Pancreas (tissue), 10 donors: Measurements from ENCODE around the gene NCK2. TPM values are rescaled to one million over a fixed set of nuclear protein-coding genes. Genes with fewer than 3 reads are reported as not detected.

Experiments
- ATAC-seq, 4 donors: fragments of 200-7000 bp; cut with Tn5 transposase; one replicate each; pipeline versions ENCODE4 v1.8.0 to v1.9.1; 2020; ENCODE audit warnings: mild to moderate bottlenecking in 4 of 4, moderate library complexity in 4 of 4
- DNase-seq, 6 donors: peaks; one replicate each; pipeline ENCODE4 v3.0.0-alpha.2; 2020
- FAIRE-seq: peaks from 2 replicates; lab custom pipeline; 2012; peaks lifted over from hg19 to GRCh38; lab: Jason Lieb, UNC
- H3K27ac ChIP-seq, 4 donors: fragments of 200-600 bp; sonication (generic); 1 replicate in 3 of 4; 2 replicates in 1 of 4; pipeline versions ENCODE4 v1.5.0 to v1.8.0; 2020
- H3K27me3 ChIP-seq, 4 donors: fragments of 200-600 bp; one replicate each; pipeline ENCODE4 v1.8.0; 2021
- H3K36me3 ChIP-seq, 3 donors: fragments of 200-600 bp; sonication (generic) in 1 of 3; one replicate each; pipeline versions ENCODE4 v1.5.0 to v1.8.0; 2020 to 2021
- H3K4me1 ChIP-seq, 3 donors: fragments of 200-600 bp; one replicate each; pipeline ENCODE4 v1.8.0; 2021
- H3K4me3 ChIP-seq, 4 donors: fragments of 200-600 bp; sonication (generic) in 2 of 4; one replicate each; pipeline versions ENCODE4 v1.5.0 to v1.8.0; 2020 to 2021
- H3K9me3 ChIP-seq, 4 donors: fragments of 200-600 bp; one replicate each; pipeline ENCODE4 v1.8.0; 2021
- WGBS, 2 donors: extraction: QIAGEN DNeasy Blood & Tissue Kit; methylation state at CpG; one replicate each; pipeline ENCODE4 v1.1.7; 2013; 5-methylcytosine and 5-hydroxymethylcytosine counted together
- intact Hi-C, 3 donors: fragments of 100-400 bp; cut with DNase I; formaldehyde crosslinking; loops; one replicate each; pipeline versions ENCODE4 v1.11.1 to v1.14.2; 2022
- polyA plus RNA-seq, 2 donors: library from polyadenylated mRNA; stranded (reverse); fragments of 200-250 nt; gene quantifications; one replicate each; pipeline ENCODE4 v1.2.3, GENCODE V29; 2013
- total RNA-seq, 6 donors: library from RNA; stranded (reverse); fragmentation: NEBNext Ultra II Directional in 4 of 6; extraction: Animal tissue kit (Norgen Biotek cat#: 25700) in 4 of 6; gene quantifications; one replicate each; pipeline versions ENCODE4 v1.2.1 to v1.2.4, GENCODE V29; 2021 to 2023
- TF ChIP-seq, protein P1 (sequence below), 4 donors: fragments of 200-600 bp; sonication (generic) in 3 of 4; IDR thresholded peaks; one replicate each; pipeline versions ENCODE4 v1.5.0 to v1.8.0; 2021; ENCODE audit warnings: antibody characterized with exemption in 4 of 4
- donor health status: healthy with polysubstance abuse.
- donor health status: DM: no; HTN: no; CAD: no; lungs with moderate emphysema.
- donor health status: DM: no; HTN: no; CAD: no.
- donor health status: control.
- donor health status: control.
- donor health status: Bipolar disorder and iron deficiency.
- donor health status: DM: yes; HTN: yes; CAD: no.
- donor health status: DM: no; HTN: no; CAD: no.
- donor health status: DM: no; HTN: no; CAD: no.
- donor health status: DM: yes; HTN: yes; CAD: no.

NCK2 gene
- total and polyA plus RNA-seq, 8 donors = 28.4 to 57.6 (median 31.2) TPM

DNA sequence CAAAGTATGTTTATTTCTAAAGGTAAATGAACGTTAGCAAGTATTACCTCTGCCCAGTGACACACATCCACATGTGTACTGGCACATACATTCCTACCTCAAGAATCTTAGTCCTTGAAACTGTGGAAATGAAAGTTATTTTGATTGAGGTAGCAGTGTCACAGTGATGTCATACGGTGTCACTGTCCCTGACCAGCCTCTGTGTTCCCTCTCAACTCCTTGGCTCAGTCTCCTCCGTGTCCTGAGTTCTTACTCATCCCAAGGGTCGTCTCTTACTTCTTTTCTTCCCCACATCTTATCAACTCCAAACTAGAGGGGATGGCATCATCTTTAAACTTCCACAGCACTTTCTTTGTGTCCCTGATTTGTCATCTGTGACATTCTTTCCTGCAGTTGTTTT, 3.3 kb downstream of the NCK2 start:
- DNase-seq (no peak), FAIRE-seq (no peak), ATAC-seq (no peak)
- 64 to 67% methylated on average over 4 of the region's 4 CpGs for WGBS, 2 donors
- Histone ChIP-seq H3K27ac (peak overlapping the region in 2 of 4 donors; percentile 85 to 91), H3K9me3 (no peaks in the 10 kb centered on the region), H3K36me3 (no peaks in the 10 kb centered on the region), H3K4me3 (peak overlapping the region in 1 of 4 donors; percentile 98), H3K27me3 (no peaks in the 10 kb centered on the region), H3K4me1 (peaks cover 4 to 22% (median 15%) of the 10 kb centered on the region in 3 donors)
- TF ChIP-seq, protein P1, sequence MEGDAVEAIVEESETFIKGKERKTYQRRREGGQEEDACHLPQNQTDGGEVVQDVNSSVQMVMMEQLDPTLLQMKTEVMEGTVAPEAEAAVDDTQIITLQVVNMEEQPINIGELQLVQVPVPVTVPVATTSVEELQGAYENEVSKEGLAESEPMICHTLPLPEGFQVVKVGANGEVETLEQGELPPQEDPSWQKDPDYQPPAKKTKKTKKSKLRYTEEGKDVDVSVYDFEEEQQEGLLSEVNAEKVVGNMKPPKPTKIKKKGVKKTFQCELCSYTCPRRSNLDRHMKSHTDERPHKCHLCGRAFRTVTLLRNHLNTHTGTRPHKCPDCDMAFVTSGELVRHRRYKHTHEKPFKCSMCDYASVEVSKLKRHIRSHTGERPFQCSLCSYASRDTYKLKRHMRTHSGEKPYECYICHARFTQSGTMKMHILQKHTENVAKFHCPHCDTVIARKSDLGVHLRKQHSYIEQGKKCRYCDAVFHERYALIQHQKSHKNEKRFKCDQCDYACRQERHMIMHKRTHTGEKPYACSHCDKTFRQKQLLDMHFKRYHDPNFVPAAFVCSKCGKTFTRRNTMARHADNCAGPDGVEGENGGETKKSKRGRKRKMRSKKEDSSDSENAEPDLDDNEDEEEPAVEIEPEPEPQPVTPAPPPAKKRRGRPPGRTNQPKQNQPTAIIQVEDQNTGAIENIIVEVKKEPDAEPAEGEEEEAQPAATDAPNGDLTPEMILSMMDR (IDR thresholded peaks at IDR 0.05) = no peak
- intact Hi-C loops = loop anchor here in 1 of 3 donors (10.0 kb wide), 1 partner anchor 153 kb away; no protein-coding TSS in a partner anchor

DNA sequence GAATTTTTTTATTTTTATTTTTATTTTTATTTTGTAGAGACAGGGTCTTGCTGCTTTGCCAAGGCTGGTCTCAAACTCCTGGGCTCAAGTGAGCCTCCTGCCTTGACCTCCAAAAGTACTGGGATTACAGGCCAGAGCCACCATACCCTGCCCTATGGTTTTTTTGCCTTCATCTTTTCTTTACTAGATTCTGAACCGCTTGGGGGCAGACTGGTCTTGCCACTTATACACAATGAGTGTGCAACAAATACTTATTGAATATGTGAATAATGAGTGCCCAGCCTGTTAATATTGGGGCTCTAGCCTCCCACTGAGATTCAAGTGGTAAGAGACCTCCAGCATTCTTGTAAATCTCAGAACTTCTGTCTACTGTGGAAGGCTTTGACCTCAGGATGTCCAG, 3.9 kb downstream of the NCK2 start:
- Histone ChIP-seq H3K9me3 (no peaks in the 10 kb centered on the region), H3K4me1 (peaks cover 6 to 27% (median 15%) of the 10 kb centered on the region in 3 donors), H3K4me3 (no peak overlapping the region), H3K36me3 (no peaks in the 10 kb centered on the region), H3K27me3 (no peaks in the 10 kb centered on the region), H3K27ac (peak overlapping the region in 1 of 4 donors; percentile 91)
- DNase-seq = no peak
- no peak for FAIRE-seq
- WGBS, 2 donors = 54 to 68% methylated on average over 1 of the region's 1 CpG
- ATAC-seq = no peak
- intact Hi-C loops = loop anchor here in 1 of 3 donors (10.0 kb wide), 1 partner anchor 154 kb away; no protein-coding TSS in a partner anchor
- TF ChIP-seq, protein P1 (IDR thresholded peaks at IDR 0.05) = no peak

DNA sequence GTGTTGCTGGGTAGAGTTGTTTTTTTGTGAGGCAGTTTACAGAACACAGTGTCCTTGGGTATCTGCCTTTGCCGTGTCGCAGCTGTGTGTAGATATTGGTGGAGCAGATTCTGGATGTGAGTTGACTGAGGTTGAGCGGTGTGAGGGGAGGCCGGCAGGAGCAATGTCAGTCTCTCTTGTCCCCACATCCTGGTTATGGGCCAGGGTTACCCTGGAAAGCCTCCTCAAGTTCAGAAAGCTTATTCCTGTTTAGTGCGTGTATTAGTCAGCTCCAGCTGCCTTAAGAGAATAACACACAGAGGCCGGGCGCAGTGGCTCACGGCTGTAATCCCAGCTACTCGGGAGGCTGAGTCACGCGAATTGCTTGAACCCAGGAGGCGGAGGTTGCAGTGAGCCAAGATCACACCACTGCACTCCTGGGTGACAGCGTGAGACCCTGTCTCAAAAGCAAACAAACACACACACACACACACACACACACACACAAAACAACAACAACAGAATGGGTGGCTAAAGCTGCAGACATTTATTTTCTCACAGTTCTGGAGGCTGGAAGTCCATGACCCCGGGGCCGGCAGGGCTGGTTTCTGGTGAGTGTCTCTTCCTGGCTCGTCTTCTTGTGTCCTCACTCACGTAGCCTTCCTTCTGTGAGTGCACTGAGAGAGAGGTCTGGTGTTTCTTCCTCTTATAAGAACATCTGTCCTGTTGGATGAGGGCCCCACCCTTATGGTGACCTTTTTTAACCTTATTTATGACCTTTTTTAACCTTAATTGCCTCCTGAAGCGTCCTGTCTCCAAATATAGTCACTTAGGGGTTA, 5.1 kb downstream of the NCK2 start:
- Histone ChIP-seq H3K4me1 (peaks cover 12 to 34% (median 22%) of the 10 kb centered on the region in 3 donors), H3K27ac (peak overlapping the region in 1 of 4 donors; percentile 16), H3K36me3 (no peaks in the 10 kb centered on the region), H3K4me3 (no peak overlapping the region), H3K27me3 (no peaks in the 10 kb centered on the region), H3K9me3 (no peaks in the 10 kb centered on the region)
- ATAC-seq (no peak), DNase-seq (no peak), FAIRE-seq (no peak)
- 60 to 64% methylated on average over 18 of the region's 18 CpGs for WGBS, 2 donors
- TF ChIP-seq, protein P1 (IDR thresholded peaks at IDR 0.05) = no peak
- intact Hi-C loops = loop anchor here in 1 of 3 donors (10.0 kb wide), 1 partner anchor 155 kb away; no protein-coding TSS in a partner anchor

DNA sequence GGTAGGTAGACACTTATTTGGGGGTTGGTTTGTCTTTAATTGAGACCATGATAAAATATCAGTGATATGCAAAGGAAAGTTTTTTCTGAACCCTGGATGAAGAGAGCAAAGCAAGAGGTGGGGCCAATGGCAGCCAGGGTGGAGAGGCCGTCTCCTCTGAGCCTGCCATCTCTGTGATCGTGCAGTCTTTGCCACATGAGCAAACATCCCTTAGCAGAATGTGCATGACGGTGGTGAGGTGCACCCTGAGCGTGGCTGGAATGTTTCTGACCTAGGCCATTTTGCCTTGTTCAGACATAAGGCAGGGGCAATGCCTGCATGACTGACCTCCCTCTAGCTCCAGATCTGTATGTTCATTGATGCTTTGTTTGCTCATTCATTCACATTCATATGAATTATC, 6.0 kb downstream of the NCK2 start:
- Histone ChIP-seq H3K4me3 (no peak overlapping the region), H3K36me3 (no peaks in the 10 kb centered on the region), H3K27me3 (no peaks in the 10 kb centered on the region), H3K4me1 (peaks cover 12 to 38% (median 22%) of the 10 kb centered on the region in 3 donors), H3K27ac (no peak overlapping the region), H3K9me3 (no peaks in the 10 kb centered on the region)
- FAIRE-seq (no peak), ATAC-seq (no peak), DNase-seq (no peak)
- intact Hi-C loops = no loop called here
- 69 to 80% methylated on average over 4 of the region's 4 CpGs for WGBS, 2 donors
- TF ChIP-seq, protein P1 (IDR thresholded peaks at IDR 0.05) = no peak

DNA sequence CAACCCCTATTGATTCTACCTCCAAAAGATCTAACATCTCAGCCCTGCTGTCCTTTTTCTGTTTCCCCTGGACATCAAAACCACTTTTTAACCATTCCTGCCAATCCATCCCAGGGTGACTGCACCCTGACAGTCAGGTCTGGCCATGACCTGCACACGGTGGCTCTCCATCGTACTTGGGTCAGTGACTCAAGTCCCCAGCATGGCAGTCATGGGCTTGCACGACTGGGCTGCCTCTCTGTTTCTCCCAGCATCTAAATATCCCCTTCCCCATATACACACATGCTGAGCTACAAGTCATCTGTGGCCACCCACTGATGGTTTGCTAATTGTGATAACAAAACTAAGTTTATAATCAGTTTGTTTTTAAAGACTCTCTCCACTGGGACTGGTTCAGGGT, 6.6 kb downstream of the NCK2 start:
- no peak for DNase-seq
- Histone ChIP-seq H3K9me3 (no peaks in the 10 kb centered on the region), H3K27me3 (no peaks in the 10 kb centered on the region), H3K4me1 (peaks cover 12 to 40% (median 22%) of the 10 kb centered on the region in 3 donors), H3K27ac (no peak overlapping the region), H3K4me3 (no peak overlapping the region), H3K36me3 (no peaks in the 10 kb centered on the region)
- intact Hi-C loops = no loop called here
- FAIRE-seq = no peak
- TF ChIP-seq, protein P1 (IDR thresholded peaks at IDR 0.05) = no peak
- 78 to 79% methylated on average over 3 of the region's 3 CpGs for WGBS, 2 donors
- no peak for ATAC-seq
